GM21723 (cell line): ENCODE data around the gene CMSS1.

Experiments
- ATAC-seq: cut with Tn5 transposase; IDR thresholded peaks from one replicate; pipeline ENCODE4 v1.9.1; 2021; ENCODE audit warnings: mild to moderate bottlenecking, moderate library complexity; ENCODE audit not compliant: unreplicated experiment

Gene CMSS1

DNA sequence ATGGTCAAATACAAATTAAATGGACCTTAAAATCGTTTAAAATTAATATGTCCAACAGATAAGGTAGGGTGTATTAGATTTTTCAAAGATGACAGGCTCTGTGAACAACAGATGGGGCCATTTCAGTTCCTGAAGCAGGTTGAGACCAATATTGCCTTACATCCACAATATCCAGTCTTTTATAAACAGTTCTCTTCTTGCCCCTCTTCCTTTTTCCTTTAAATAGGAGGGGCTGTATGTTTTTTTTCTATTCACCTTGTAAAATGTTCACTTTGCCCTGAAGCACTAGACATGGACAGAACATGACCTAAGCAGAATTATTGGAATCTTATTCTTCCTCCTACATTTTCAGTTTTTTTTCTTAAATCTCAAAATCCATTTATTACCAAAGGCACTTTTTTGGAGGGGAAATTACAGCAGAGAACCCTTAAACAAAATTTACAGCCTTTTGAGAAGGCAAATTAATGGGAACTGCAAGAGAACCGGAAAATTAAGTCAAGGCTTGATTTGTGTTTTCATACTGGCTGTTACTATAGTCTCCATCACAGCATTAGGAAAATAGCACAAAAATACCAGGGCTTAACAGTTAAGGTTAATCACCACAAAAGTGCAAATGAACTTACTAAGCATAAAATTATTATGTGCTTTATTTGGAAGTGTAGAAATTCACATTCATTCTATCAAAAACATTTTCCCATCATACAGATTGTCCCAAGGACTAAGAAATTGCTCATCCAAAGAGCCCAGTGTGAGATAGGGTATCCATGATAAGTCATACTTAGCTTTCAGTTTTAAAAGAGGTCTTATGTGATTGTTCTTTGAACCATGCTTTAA lies 55.8 kb downstream of the CMSS1 start:
- peak; percentile 7 for ATAC-seq

DNA sequence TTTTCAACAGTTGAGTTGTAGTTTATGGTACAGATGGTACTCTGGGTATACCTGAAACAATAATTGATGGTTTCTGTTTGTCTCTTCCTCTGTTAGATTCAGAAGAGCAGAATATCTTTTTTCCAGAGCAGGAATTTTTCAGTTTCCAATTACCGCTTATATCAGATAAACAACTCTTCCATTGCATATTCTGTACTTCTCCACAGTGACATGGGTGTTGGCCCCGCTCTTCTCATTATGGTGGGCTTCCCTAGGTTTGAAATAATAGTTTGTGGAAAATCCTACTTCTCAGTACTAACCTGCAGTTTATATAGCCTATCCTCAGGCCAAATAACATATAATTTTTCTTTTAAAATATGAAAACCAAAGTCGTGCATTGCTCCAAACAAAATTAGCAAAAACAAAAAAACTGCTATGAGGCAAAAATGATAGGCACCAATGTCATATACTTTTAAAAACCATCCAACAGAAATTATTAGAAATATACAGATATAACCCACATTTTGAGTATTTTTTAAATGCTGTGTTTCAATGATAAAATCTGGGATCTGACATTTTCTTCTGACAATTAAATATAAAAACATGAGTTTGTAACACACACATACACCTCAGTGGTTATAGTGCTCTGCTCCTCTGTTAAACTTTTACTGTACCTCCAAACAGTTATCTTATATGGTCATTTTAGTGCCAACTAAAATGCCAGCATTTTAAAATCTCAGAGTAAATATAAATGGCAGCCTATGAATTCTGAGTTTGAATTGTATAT lies 56.8 kb downstream of the CMSS1 start:
- ATAC-seq = no peak

- peak; percentile 27 for ATAC-seq
Observed at GRCh38 chr3:99875581-99875928, 57.9 kb downstream of the CMSS1 start.

- peak; percentile 87 for ATAC-seq
Observed at GRCh38 chr3:99875929-99876841, 58.5 kb downstream of the CMSS1 start.

DNA sequence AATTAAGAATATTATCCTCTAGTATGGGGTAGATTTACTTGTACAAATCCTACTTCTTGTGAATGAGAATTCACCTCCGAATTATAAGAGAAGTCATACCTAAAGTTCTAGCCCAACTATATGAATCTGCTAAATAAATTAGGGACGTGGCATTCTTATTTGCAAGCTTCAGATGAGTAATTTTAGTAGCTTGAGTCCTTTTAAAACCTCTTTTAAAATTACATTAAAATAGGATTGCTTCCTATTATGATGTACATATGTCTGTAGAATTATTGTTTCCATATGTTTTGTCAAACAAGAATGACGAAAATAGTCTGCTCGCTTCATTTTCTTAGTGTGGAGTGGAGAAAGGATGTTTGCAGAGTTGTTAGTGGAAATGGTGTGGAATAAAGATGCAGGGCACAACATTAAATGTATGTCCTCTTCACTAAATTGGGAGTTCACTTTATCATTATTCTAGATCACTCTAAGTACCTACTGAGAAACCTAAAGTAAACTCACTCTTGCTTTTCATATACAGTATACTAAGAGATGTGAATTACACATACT lies 59.4 kb downstream of the CMSS1 start:
- no peak for ATAC-seq

DNA sequence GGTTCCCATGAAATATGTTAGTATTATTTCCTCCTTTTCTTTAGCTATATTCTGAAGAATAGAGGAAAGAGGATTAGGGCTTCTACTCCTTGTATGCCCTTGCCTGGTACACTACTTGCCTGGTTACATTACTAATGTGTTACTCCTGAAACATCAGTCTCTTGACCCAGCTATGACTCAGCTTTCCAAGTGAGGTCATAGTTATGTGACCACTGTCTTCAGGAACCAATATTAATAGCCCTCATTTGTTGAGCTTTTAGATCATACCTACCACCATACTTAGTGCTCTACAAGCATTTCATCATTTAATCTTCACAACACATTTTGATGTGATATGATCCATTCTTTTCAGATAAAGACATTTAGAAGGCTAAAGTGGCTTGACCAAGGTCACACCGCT lies 60.3 kb downstream of the CMSS1 start:
- peak; percentile 47 for ATAC-seq

- ATAC-seq = no peak
Observed at GRCh38 chr3:99879275-99879674, 61.6 kb downstream of the CMSS1 start.

GRCh38 chr3:99881121-99881524 lies 63.5 kb downstream of the CMSS1 start:
- ATAC-seq = no peak

DNA sequence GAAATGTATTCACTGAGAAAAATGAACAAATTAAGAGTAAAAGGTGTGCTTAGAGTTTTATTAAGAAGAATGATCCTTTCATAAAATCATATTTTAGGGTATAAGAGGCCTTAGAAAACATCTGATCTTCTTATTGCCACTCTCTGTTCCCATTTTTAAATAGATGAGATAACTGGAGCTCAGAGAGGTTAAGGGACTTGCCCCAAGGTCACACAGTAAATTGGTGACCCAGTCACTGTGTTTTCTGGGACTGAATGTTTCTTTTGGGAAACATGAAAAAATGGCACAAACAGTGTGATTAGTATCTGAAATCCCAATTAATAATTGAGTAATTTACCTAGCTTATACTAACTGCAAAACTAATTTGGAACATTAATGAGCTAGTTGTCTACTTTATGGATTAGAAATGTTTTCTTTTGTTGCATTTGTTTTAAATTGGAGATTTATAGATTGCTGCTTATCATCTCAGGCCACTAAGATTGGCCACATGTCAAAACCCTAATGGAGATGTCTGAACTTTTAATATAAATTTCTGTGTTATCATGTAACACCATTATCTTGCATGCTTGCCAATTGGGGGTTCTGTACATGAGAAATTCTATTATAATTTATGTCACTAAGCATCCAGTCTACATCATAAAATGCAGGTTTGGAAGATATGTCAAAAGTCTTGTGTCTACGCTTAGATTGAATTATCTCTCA lies 64.9 kb downstream of the CMSS1 start:
- no peak for ATAC-seq

- no peak for ATAC-seq
Observed at GRCh38 chr3:99883138-99883461, 65.4 kb downstream of the CMSS1 start.

- ATAC-seq = no peak
Observed at GRCh38 chr3:99883693-99884092, 66.0 kb downstream of the CMSS1 start.

DNA sequence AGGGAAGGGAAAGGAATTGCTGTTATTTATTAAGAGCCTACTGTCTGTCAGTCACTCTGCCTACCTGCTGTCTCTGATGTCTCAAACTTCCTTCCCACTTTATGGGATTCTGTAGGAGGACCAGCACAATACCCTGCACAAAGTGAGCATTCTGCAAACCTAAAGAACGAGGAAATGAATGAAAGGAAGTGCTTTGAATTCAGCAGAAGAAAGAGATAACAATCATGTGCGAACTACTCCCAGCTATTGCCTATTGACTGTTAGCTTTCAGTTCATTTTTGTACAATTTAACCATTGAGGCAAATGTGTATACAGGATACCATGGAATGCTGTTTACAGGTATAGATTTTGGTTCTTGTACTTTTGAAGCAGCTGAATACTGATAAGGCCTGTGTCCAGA lies 66.8 kb downstream of the CMSS1 start:
- no peak for ATAC-seq

DNA sequence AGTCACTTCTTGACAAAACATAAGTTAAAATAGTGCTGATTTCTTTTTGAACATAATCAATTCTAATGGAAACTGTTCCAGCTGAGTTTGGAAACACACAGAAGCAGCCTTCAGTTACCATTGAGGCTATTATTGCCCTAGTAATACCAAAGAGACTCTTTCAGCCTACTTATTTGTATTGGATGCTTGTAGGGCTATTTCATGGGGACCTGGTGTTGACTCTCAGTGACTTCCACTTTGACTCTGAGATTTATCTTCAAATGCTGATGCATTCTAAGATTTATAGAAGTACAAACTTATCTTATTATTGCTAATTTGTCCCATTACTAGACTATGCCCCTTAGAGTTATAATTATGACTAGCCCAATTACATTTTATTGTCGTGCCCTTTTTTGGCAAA lies 67.4 kb downstream of the CMSS1 start:
- no peak for ATAC-seq

GRCh38 chr3:99885851-99886250 lies 68.2 kb downstream of the CMSS1 start:
- ATAC-seq = no peak

- no peak for ATAC-seq
Observed at GRCh38 chr3:99891610-99892285, 74.1 kb downstream of the CMSS1 start.

DNA sequence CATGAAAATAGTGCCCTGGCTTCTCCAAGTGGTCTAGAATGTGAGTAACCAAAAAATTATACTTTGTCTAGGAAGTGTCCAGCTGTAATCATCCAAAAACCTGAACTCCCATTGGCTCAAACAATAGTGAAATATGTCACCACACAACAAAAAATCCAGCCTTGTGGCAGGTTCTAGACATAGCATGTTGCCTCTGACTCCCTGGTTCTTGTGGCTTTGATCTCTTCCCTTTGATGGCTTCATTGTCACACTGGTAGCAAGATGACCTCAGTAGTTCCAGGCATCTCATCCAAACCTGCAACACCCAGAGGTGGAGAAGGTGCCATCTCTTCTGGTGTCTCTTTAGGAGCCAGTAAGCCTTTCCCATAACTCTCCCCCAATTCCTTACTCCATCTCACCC lies 74.7 kb downstream of the CMSS1 start:
- no peak for ATAC-seq

GRCh38 chr3:99895131-99895696 lies 77.6 kb downstream of the CMSS1 start:
- ATAC-seq = no peak

DNA sequence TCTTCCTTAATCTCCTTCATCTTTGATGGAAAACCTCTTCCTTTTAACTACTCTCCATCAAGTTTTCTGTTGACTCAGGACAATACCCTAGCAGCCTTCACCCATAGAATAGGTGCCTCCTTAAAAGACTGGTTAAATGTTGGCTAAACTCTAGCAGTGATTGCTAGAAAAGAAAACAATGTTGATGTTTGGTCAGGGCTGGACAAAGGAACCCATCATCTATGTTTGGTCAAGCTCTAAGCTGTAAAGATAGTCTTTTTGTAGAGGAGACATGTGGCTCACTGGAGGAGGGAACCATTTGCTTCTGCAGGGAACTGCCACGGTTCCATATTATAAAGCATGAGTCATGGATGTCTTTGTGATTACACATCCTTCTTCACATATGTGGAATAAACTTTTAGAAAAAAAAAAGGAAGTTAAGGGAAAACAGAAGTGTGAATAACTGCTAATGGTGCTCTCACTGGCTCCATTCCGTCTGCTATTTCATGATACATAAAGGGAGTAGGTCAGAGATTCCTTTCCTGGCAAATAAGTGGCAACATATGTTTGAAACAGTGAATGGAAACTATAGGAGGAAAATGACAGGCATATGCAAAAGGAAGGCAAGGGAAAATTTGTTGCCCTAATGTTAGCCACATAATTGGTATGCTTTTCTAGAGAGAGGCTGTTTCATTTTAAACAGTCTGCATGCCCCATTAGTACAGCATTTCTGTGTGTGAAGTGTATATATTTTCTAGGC lies 78.2 kb downstream of the CMSS1 start:
- no peak for ATAC-seq

DNA sequence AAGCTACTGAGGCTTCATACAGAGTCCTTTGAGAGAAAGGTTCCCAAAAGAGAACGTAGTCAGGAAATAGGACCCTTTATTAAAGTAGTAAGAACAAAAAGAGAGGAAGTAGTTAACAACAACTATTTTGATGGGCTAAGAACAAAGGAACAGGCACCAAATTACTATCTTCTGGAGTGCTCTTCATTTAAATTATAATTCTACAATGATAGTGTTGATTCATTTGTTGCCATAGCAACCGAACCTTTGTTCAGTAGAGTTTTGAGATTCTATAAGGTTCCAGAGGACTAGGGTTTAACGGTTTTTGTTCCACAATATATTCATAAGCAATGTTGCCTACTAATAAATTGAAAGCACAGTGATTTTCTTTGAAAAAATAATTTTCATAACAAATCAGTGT lies 78.8 kb downstream of the CMSS1 start:
- ATAC-seq = no peak
